GM12878 (cell line): ENCODE measurements around the gene EVA1A. TPM values are rescaled to one million over a fixed set of nuclear protein-coding genes. Genes with fewer than 3 reads are reported as not detected.

Source experiments
- ATAC-seq: fragments of 200-7000 bp; cut with Tn5 transposase; 3 replicates; pipeline ENCODE4 v1.9.1; 2020; ENCODE audit warnings: mild to moderate bottlenecking, moderate library complexity
- BruUV-seq: library from RNA; stranded (reverse); fragments of 400-500 nt; replicated peaks from 2 replicates; lab custom pipeline; 2021; lab: Mats Ljungman, UMichigan
- CTCF ChIA-PET: fragments of 300-600 bp; sonication (Branson Sonifier 250); formaldehyde crosslinking; extraction: SDS; loops from one replicate; lab custom pipeline; 2021; ENCODE audit warnings: inconsistent platforms; lab: Yijun Ruan, JAX
- POLR2A ChIA-PET: fragments of 350-600 bp; formaldehyde crosslinking; extraction: SDS; loops from one replicate; lab custom pipeline; 2021; ENCODE audit warnings: inconsistent platforms; lab: Charles Lee
- RAD21 ChIA-PET: fragments of 300-600 bp; sonication (Branson Sonifier 250); formaldehyde crosslinking; loops from one replicate; lab custom pipeline; 2023; ENCODE audit warnings: antibody characterized with exemption; ENCODE audit not compliant: unreplicated experiment; lab: Charles Lee
- SMC1A ChIA-PET: fragments of 300-600 bp; sonication (Branson Sonifier 250); formaldehyde crosslinking; loops from one replicate; lab custom pipeline; 2023; ENCODE audit not compliant: unreplicated experiment, uncharacterized antibody; lab: Charles Lee
- DNase-seq: peaks from one replicate; pipeline ENCODE4 v3.0.0-alpha.2; 2011; ENCODE audit warnings: low read depth, low spot score
- FAIRE-seq: peaks from 3 replicates; lab custom pipeline; 2011; peaks lifted over from hg19 to GRCh38; lab: Jason Lieb, UNC
- H2AFZ ChIP-seq: 2 replicates; pipeline ENCODE4 v1.6.0; 2011; ENCODE audit warnings: low read depth, low read length, control low read depth; ENCODE audit not compliant: control insufficient read depth
- H3K27ac ChIP-seq: 2 replicates; pipeline ENCODE4 v1.5.1; 2011; ENCODE audit warnings: control low read depth; ENCODE audit not compliant: control insufficient read depth, insufficient read depth
- H3K27me3 ChIP-seq, 2 experiments: replicated peaks in 1 of 2; 2 replicates each; pipeline versions ENCODE4 v1.6.0 to v1.6.1; 2011; ENCODE audit warnings: low read length in 1 of 2; ENCODE audit not compliant: control insufficient read depth in 2 of 2, insufficient read depth in 2 of 2
- H3K36me3 ChIP-seq, 2 experiments: 2 replicates each; pipeline ENCODE4 v1.5.1; 2011; ENCODE audit warnings: low read length in 1 of 2; ENCODE audit not compliant: control insufficient read depth in 2 of 2, insufficient read depth in 2 of 2
- H3K4me1 ChIP-seq: 2 replicates; pipeline ENCODE4 v1.6.1; 2011; ENCODE audit warnings: mild to moderate bottlenecking, low read length, moderate library complexity, mixed read lengths; ENCODE audit not compliant: control insufficient read depth, insufficient read depth
- H3K4me2 ChIP-seq: 2 replicates; pipeline ENCODE4 v1.6.0; 2011; ENCODE audit warnings: control low read depth; ENCODE audit not compliant: control insufficient read depth, insufficient read depth
- H3K4me3 ChIP-seq: fragments of 200-600 bp; sonication (generic); 2 replicates; pipeline ENCODE4 v1.5.1; 2016
- H3K79me2 ChIP-seq: 2 replicates; pipeline ENCODE4 v1.6.0; 2011; ENCODE audit warnings: low read length; ENCODE audit not compliant: control insufficient read depth, insufficient read depth
- H3K9ac ChIP-seq: 2 replicates; pipeline ENCODE4 v1.8.0; 2011; ENCODE audit warnings: low read length, control low read depth, mixed read lengths; ENCODE audit not compliant: control insufficient read depth, insufficient read depth
- H3K9me3 ChIP-seq: replicated peaks from 3 replicates; pipeline ENCODE4 v1.5.1; 2011; ENCODE audit warnings: mild to moderate bottlenecking, low read length; ENCODE audit not compliant: control insufficient read depth, insufficient read depth
- H4K20me1 ChIP-seq: 2 replicates; pipeline ENCODE4 v1.6.0; 2011; ENCODE audit not compliant: control insufficient read depth, insufficient read depth
- BCL3 ChIP-seq: IDR thresholded peaks from 2 replicates; pipeline ENCODE4 v1.6.1; 2011; ENCODE audit warnings: borderline replicate concordance, low read depth, mild to moderate bottlenecking, moderate library complexity, low read length; ENCODE audit not compliant: insufficient read depth, poor library complexity, severe bottlenecking
- IRF4 ChIP-seq: IDR thresholded peaks from 2 replicates; pipeline ENCODE4 v1.6.1; 2011; ENCODE audit warnings: low read depth, low read length
- MXI1 ChIP-seq: fragments of 150-350 bp; IDR thresholded peaks from 2 replicates; pipeline ENCODE4 v1.6.1; 2011; ENCODE audit warnings: low read depth, mild to moderate bottlenecking, inconsistent platforms, low read length, improper control_type of control experiment
- PKNOX1 ChIP-seq: fragments of 450-650 bp; IDR thresholded peaks from 2 replicates; pipeline ENCODE4 v1.6.1; 2016; ENCODE audit warnings: mild to moderate bottlenecking
- WGBS: methylation state at CpG from one replicate; pipeline ENCODE4 v1.1.6; 2016; ENCODE audit warnings: low lambda C conversion rate; ENCODE audit not compliant: insufficient replicate concordance, insufficient coverage; ENCODE audit errors: missing lambda C conversion rate; 5-methylcytosine and 5-hydroxymethylcytosine counted together
- in situ Hi-C: fragments of 300-500 bp; cut with MboI; formaldehyde crosslinking; loops from 9 replicates; pipeline ENCODE4 v1.14.3; 2018; ENCODE audit warnings: mixed read lengths
- intact Hi-C: fragments of 100-400 bp; cut with micrococcal nuclease; formaldehyde crosslinking; loops from one replicate; pipeline ENCODE4 v1.14.2; 2022; ENCODE audit not compliant: unreplicated experiment
- polyA plus RNA-seq, 11 experiments: library from polyadenylated mRNA; depleted of rRNA in 4 of 11; unstranded in 6 of 11; stranded (reverse) in 5 of 11; fragments of >200 nt; fragmentation: Nextera tagmentation in 4 of 11; fragmentation: Illumina TruSeq in 1 of 11; extraction: Ambion mirVana in 4 of 11; extraction: Trizol in 1 of 11; gene quantifications; 1 replicate in 1 of 11; 2 replicates in 10 of 11; pipeline versions ENCODE4 v1.2.1 to v1.2.3, GENCODE V29; 2011 to 2016; ENCODE audit warnings: inconsistent platforms in 2 of 11, missing spikeins in 2 of 11, low read depth in 1 of 11
- total RNA-seq, 4 experiments: library from RNA; depleted of rRNA in 3 of 4; stranded (reverse); fragments of >200 nt in 3 of 4; fragmentation: Illumina TruSeq in 1 of 4; extraction: Trizol in 1 of 4; gene quantifications; 2 replicates each; pipeline versions ENCODE4 v1.2.1 to v1.2.3, GENCODE V29; 2013 to 2021

EVA1A gene
- total and polyA plus RNA-seq, 10 of the 15 experiments (the other 5 are each of a cell fraction or from before 2014, with no cell fraction given) = 0.13 to 1.0 (median 0.34) TPM; not detected in 5

- no peak overlapping the region for H3K4me2 ChIP-seq
These were observed 106.5 kb downstream of the EVA1A start for GRCh38 chr2:75454241-75454620.

More at GRCh38 chr2:75454241-75454620, 106.5 kb downstream of the EVA1A start:
- FAIRE-seq = no peak
- Histone ChIP-seq H3K79me2 (no peaks in the 10 kb centered on the region), H4K20me1 (no peaks in the 10 kb centered on the region), H3K27ac (no peak overlapping the region), H3K27me3 (no peaks in the 10 kb centered on the region), H3K4me1 (peaks cover 3% of the 10 kb centered on the region), H3K4me3 (no peak overlapping the region), H2AFZ (peak overlapping the region; percentile 1; the same call in 1 of the 2 replicates), H3K36me3 (no peaks in the 10 kb centered on the region), H3K9me3 (no peaks in the 10 kb centered on the region; the same call in 1 of the 3 replicates), H3K9ac (no peak overlapping the region)
- ChIA-PET POLR2A (interaction anchor here (0.7 to 1.1 kb wide), 2 partner anchors 21 to 22 kb away, joined by 3 to 4 read pairs; no protein-coding TSS in a partner anchor), CTCF (interaction anchor here (0.9 to 9.7 kb wide), 4 partner anchors 11 to 389 kb away, joined by 3 to 84 read pairs (median 4); no protein-coding TSS in a partner anchor), RAD21 (interaction anchor here (1.1 kb wide), 1 partner anchor 15 kb away, joined by 3 read pairs; no protein-coding TSS in a partner anchor), SMC1A (interaction anchor here (0.5 to 3.7 kb wide), 12 partner anchors 9 to 390 kb away, joined by 3 to 20 read pairs (median 4); no protein-coding TSS in a partner anchor)
- in situ Hi-C loops = no loop called here
- DNase-seq = no peak
- TF ChIP-seq IRF4 (no peak), MXI1 (no peak), BCL3 (no peak), PKNOX1 (no peak)
- BruUV-seq = no TSS peak
- no peak for ATAC-seq
- WGBS = 67% methylated on average over 2 of the region's 2 CpGs
- intact Hi-C loops = no loop called here
